Measurements from ENCODE around the gene KRTAP5-9.
"Not testable (repeated sequence)": the region's sequence is repeated elsewhere in the genome, so short reads cannot be mapped to it uniquely, and the experiment has no call there.

Gene KRTAP5-9

DNA sequence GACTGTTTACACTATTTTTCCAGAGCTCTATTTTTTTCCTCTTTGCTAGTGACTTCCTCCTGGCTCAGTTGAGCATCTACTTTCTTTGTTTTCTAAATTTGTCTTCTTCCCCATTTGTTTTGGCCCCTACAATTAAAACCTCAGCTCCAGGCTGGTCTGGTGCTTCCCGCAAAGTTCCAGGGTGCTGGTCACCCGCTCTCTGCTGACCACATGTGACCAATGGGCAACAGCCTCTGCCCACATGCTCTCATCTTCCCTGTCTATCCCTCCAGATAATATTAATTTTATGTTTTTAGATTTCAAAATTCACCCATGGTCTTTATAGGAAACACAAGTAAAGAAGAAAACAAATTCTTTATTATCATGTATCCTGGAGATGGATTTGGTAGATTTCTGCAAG lies 34.7 kb downstream of the KRTAP5-9 start:
- not testable (repeated sequence) for DNase-seq (ENCODE audit: low read depth, low spot score)

DNA sequence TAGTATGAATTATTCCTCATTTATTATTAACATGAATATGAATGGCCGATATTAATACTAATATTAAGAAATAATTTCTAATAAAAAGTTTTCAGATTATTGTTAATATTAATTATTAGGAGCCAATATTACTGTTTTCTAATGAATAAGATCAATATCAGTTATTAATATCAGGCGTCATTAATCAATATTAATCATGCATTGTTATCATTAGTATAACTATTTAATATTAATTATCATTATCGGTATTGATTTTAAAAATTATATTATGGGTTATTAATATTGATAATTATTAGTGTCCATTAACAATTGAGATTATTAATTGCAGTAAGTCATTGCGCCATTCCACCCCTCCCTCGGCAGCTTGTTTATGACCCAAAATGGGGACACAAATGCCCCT lies 37.5 kb downstream of the KRTAP5-9 start:
- not testable (repeated sequence) for DNase-seq (ENCODE audit: low read depth, low spot score)

DNA sequence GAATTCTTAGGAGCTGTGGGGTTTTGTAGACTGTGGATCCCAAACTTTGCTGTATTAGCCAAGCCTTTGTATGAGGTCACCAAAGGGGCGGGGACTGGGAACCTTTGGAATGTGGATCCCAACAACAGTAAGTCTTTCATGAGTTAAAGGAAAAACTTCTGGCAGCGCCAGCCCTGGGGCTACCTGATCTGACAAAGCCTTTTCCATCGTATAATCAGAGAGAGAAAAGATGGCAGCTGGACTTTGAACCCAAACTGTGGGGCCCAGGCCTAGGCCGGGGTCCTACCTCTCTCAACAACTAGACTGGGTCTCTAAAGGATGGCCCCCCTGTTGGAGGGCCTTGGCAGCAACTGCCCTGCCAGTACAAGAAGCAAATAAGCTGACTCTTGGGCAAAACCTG lies 40.1 kb downstream of the KRTAP5-9 start:
- DNase-seq (ENCODE audit: low read depth, low spot score) = not testable (repeated sequence)

DNA sequence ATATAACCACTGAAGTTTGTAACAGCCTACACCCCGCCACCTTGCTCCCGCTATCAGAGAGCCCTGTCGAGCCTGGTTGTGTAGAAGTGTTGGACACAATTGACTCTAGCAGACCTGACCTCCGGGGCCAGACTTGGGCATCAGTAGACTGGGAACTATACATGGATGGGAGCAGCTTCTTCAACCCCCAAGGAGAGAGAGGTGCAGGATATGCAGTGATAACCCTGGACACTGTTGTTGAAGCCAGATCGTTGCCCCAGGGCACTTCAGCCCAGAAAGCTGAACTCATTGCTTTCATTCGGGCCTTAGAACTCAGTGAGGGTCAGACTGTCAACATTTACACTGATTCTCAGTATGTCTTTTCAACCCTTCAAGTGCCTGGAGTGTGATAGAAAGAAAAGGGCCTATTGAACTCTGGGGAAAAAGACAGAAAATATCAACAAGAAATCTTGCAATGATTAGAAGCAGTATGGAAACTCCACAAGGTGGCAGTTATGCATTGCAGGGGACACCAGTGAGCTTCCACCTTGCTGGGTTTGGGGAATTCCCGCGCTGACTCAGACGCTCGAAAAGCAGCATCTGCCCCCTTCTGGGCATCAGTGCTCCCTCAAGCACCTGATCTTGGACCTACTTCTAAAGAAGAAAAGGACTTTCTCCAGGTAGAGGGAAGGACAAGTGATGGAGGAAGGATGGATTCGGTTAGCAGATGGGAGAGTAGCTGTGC lies 40.8 kb downstream of the KRTAP5-9 start:
- DNase-seq (ENCODE audit: low read depth, low spot score) = not testable (repeated sequence)

DNA sequence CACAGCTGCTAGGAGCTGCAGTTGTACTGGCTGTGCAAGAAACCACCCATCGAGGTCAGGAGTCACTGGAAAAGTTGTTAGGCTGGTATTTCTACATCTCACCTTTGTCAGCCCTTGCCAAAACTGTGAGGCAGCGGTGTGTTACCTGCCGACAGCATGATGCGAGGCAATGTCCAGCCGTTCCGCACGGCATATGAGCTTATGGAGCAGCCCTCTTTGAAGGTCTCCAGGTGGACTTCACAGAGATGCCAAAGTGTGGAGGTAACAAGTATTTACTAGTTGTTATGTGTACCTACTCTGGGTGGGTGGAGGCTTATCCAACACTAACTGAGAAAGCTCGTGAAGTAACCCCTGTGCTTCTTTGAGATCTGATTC lies 41.3 kb downstream of the KRTAP5-9 start:
- DNase-seq (ENCODE audit: low read depth, low spot score) = not testable (repeated sequence)

Measured in smooth muscle cell of the brain vasculature (primary cell).